HL-60/S4 (cell line): ENCODE measurements around the gene AZI2.

Experiments used
- in situ Hi-C: fragments of 300-500 bp; cut with MboI; formaldehyde crosslinking; loops from 2 replicates; pipeline ENCODE4 v1.14.3; 2022; ENCODE audit warnings: low sequenced_read_pairs

The AZI2 gene, protein sequence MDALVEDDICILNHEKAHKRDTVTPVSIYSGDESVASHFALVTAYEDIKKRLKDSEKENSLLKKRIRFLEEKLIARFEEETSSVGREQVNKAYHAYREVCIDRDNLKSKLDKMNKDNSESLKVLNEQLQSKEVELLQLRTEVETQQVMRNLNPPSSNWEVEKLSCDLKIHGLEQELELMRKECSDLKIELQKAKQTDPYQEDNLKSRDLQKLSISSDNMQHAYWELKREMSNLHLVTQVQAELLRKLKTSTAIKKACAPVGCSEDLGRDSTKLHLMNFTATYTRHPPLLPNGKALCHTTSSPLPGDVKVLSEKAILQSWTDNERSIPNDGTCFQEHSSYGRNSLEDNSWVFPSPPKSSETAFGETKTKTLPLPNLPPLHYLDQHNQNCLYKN

DNA sequence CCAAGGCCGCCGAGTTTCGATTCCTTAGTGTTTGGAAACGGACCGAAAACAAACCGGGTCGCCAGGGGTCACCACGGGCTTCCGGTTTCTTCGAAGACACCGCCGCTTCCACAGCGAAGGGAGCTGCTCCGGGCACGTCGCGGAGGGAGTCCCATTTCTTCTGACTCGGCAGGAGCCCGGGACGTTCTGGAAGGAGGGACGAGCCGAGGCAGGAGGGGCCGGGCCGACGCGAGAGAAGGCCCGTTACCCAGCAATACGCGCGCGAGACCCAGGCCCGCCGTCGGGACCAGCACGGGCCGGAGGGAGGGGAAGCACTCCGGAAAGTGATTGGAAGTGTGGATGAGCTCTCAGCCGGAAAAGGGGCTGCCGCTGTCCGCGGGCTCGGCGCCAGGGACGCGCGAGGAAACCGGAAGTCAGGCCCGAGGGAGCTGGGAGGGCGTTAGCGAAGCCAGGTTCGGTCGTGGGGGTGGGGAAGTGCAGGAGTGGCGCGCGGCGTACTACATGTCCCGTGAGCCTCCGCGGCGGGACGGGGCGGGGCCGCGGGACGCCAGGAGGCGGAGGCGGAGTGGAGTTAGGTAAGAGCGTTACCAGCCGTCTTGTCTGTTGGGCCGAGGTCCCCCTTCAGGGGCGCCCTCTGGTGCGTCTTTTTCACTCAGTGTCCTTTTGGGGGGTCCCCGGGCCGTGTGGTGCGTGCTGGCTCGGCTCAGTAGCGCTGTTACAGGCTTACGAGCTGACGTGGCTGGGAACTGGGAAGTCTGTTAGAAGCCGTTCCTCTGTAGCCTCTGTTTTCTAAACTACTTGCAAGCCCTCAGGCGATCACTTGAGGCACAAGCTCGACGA, at the start of gene AZI2, which contains the start of gene ZCWPW2:
Gene AZI2, minus strand, starts transcription at position 196 of the 840 bp plus-strand sequence. CDS start 8,207 bp downstream, outside the sequence.
Gene ZCWPW2, plus strand, starts transcription at position 93 of the 840 bp plus-strand sequence. CDS start 64,348 bp downstream, outside the sequence.
- in situ Hi-C loops: no loop called here

DNA sequence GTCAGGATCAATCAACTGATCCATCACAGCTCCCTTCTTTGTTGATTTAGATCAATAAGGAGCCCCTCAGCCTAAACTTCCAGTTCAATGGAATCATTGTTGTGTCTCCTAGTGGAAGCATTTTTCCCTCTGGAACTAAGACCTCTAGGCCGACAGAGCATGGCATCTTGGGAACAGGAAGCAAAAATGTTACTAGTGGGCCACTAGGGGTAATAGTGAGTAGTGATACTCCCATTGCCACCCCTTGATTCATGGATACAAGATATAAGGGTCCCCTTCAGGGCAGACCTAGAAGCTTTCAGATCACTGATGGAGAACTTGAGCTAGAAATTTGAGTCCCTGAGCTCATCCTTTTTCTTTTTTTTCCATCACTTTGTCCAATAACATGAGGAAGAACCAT, 40.4 kb upstream of the AZI2 start:
- in situ Hi-C loops: no loop called here

DNA sequence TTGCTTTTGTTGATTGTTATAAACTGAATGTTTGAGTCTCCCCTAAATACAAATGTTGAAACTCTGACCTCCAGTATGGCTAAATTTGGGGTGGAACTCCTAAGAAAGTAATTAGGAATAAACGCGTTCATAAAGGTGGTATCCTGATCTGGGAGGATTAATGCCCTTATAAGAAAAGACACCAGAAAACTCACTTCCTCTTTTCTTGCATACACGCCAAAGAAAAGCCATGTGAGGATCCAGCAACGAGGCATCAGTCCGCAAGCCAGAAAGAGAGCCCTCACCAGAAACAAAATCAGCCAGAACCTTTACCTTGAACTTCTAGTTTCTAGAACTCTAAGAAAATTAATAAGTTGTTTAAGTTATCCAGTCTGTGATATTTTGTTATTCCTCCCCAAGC, 37.4 kb upstream of the AZI2 start:
- in situ Hi-C loops: no loop called here

DNA sequence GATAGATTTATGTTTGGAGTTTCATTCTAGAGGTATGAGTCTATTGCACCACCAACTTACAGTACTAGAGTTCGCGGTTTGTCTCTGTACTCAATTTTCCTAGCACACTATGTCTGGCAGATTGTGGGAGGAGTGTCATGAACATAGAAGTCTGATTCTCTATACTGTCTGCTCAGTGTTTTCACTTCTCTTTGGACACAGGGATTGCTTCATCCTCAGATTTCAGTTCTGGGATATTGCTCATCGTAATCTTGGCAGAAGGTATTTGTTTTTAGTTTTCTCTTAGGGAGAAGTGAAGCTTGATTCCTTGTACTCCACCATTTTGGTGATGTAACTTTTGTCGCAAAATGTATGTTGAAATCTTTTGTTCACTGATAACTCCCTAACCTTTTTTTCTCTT, 27.8 kb upstream of the AZI2 start:
- in situ Hi-C loops: no loop called here

DNA sequence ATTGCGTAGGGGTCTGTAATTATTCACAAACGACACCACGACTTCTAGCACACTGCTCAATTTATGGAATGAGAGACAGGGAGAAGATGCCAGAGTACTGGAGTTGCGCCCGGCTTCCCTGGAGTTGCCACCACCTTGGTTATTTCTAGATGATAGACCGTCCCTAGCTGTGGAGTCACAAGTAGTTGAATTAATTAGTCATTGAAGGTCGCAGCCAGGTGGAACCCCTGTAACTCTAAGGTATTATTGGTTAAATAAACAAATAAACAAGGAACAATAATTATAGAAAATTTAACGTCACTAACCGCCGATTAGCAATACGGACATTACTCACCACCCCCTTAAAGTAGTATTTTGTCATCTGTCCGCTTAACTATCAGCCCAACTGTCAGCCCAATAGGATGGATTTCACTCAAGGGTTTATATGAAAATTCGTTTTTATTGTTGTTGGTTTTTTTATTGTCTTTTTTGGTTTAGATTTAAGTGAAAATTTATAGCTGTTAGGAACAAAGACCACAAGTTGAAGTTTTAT, 911 bp upstream of the AZI2 start:
- in situ Hi-C loops: no loop called here

DNA sequence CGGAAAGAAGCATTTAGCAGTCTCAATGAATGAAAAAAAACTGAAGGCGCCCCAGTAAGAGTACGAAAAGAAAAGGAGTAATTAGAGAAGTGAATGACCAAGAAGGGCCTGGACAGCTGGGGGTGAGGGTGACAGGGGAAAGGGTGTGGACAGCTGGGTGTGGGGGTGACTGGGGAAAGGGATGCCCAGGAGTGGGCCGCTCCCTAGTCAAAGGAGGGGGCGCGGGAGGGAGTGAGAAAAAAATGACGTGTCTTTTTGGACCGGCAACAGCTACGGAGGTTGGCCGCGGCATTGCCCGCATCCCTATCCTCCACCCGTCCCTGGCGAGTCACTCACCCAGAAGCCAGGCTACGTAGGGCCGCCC, 377 bp downstream of the AZI2 start:
- in situ Hi-C loops: no loop called here

DNA sequence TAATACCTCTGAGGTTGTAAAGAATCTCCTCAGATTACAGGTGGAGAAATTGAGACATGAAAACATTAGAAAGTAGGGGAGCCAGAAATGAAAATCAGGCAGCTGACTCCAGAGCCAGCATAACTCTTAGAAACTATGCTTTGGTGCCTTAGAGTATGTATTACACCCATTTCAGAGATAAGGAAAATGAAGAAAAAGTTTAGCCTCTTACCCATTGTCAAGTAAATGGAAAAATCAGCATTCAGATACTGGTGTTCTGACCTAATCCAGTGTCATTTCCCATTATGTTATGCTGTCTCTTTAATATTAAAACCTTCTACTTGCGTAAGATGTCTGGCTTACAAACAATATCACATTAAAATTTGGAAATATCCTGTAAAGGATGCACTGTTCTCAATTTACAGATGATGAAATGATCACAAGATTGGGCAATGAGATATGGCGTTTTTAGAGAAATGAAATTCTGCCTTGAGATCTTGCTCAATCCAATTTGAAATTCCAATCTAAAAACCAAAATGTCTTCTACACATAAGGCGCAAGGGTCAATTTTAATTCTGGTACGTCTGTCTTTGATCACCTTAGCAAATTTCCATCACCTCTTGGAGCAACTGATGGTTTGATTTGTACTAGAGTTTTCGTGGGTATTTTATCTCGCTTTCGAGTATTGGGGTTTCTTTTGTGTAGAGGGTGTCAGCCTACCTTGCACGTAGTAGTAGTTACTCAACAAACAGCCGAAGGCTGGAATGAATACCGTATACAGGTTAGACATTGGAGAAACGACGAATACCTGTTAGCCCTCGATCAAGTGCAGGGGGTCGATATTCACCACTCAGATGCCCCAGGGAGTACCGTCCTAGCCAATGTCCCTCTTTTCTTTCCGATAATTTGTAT, 1.0 kb downstream of the AZI2 start:
- in situ Hi-C loops: no loop called here

DNA sequence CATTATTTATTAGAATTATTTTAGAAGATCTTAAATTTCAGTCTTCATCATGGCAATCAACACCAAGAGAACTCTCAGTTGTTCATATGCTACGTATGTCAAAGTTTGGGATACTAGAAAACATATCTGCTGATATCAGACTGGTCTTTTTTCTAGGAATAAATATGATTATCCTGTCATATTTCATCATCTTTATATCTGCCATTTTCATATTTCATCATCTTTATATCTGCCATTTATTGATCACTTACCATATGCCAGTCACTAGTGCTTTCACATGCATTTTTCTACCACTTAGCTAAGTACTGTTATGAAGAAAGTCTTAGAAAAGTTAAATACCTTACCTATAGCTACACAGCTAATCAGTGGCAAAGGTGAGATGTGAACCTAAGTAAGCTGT, 2.9 kb downstream of the AZI2 start:
- in situ Hi-C loops: no loop called here

DNA sequence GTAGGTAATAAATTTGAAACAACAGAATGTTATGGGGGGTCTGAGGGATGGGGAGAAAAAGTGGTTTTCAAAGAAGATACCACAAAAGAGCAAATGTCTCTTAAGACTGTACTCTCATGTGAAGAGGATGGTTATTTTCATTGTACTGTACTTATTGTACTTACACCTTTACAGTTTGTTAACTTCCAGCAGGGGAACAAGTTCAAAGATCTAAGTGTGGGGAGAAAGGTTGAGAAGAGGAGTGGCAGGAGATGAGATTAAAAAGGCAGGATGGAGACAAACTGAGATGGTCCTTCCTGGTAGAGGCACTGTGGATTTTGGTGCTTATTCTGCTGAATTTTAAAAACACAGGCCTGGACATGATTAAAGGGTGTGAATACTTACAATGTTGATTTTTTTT, 5.5 kb downstream of the AZI2 start:
- in situ Hi-C loops: no loop called here

DNA sequence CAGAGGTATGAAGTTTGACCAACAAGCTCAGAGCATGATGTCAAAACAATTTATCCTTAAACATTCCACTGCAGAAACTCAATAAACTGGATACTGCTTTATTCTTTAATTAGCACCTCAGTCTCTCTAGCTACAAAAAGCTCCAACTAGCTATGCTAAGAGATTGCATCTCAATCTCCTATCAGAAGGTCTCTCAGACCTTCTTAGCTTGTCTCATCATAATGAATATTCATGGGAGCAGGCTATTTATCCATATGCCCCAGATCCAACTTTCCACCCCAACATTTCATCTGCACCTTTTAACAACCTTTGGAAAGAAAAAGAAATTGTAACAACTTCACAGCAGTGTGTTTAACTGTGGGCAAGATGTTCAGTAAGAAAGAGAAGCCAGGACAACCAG, 11.4 kb downstream of the AZI2 start:
- in situ Hi-C loops: no loop called here

DNA sequence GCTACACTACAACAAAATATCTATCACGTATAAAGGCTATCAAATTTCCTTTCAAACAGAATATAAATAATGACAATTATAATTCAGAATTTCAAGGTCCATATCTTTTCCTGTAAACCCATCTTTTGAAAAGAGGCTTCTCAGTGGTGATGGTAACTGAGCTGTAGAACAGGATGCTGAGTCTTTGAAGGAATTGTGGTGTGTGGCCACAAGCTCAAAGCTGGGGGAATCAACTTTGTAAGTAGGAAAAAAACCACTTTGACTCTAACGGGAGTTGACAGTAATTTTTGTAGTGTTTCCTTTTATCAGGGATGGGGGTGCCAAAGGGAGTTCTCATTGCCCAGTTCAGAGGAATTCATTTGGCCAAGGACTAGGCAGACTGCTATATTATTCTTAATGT, 13.4 kb downstream of the AZI2 start:
- in situ Hi-C loops: no loop called here

DNA sequence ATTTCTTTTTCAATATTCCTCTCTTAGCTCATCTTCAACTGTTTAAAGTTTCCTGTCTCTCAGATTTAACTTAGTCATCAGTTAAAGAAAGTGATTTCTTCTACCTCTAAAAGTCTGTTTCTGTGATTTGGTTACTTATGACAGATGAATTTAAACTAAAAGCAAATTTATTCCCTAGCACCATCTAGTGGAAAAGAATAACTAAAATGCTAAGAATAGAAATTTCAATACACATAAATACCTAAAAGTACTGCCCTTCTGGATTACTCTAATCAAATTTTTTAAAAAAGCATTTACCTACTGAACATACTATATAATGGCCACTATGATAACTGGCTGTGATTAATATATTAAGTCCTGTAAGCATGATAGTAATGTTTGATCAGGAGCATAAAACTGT, 14.1 kb downstream of the AZI2 start:
- in situ Hi-C loops: no loop called here

DNA sequence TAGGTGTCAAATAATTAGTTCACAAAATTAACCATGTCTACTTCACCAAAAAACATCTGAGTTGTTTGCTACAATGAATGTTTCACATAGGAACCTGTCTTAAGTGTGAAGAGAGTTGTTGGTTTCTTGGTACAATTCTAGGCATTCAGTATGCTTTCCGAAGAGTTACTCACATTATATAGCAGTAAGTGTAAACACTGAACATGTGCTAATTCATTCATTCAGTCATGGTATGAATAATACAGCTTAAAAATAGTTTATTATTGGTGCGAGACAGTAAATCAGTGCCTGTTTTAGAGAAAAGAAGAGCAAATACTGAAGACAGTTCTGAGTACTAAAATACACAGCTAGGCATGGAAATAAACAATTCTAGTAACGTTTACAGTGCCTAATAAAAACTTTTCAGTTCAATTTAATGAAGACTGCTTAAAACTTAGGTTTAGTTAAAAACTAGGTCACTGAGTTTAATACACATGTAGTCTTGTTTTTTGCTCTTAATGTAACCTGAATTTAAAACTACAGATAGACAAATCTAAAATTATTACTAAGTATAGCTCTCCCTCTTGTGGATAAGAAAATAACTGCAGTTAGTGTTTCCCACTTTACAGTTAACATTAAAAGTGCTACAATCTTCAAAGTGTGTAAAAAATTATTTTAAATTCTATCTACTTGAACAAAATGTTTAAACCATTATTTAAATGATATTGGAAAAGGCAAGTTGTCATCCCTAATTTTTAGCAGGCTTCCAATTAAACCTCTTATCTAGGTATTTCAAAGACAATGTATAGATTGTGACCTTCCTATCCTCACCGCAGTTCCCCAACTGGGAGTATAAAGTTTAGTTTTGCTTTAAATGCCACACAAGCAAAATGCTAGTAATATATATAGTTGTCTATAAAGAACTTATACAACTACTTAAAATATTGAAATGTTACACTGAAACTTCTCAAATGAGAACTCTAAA, 20.2 kb downstream of the AZI2 start:
- in situ Hi-C loops: no loop called here

DNA sequence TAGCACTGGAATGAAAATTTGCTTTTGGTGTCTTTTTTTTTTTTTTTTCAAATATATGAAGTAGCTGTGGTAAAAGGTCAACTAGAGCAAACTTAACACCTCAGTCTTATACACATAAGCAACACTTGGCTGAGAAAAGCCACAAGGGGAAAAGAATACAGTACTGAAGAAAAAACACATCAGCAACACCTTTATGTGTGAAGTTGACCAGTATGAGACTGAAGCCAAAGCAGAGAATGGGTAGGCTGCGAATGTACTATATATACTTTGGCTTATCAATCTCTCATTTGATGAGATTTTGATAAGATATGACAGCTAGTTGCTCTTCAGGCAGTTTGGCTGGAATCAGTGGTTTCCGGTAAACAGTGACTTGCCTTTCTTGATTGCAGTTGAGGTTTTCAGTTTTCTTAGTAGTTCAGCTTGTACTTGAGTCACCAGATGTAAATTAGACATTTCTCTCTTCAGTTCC, 22.1 kb downstream of the AZI2 start:
- in situ Hi-C loops: no loop called here

DNA sequence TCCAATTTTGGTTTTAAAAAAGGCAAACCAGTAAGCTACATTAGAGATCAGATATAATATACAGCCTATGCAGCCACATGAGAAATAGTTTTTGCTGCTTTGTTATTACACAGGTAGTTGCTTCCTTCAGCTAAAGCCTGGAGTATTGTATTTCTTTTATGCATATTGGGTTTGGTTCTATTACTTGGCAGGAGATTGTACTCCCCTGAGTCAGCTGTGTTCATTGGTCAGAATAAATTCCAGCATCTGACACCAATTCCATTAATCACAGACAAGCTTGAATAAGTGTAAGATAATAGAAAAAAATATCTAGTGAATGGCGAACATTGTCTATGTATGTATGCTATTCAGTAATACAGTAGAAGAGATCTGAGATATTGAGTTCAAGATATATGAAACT, 26.2 kb downstream of the AZI2 start:
- in situ Hi-C loops: loop anchor here (25.0 kb wide), 1 partner anchor 610 kb away; the partner anchor contains the start of gene EOMES

DNA sequence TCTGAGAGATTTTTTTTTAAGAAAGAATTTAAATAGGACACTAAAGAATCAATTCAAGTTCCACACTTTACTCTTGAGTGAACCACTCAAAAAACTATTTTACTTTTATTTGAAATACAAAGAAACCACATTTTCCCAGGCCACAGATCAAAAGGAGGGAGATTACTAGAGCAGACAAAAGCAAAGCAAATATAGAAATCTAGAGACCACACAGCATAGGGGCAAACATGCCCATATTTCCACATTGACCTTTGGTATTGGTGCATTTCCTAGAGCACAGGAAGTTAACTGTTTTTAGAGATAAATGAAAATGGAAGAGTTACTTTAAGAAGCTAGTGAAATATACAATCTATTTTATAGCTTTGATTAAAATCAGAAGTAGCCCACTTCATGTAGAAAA, 27.6 kb downstream of the AZI2 start:
- in situ Hi-C loops: loop anchor here (25.0 kb wide), 1 partner anchor 609 kb away; the partner anchor contains the start of gene EOMES

DNA sequence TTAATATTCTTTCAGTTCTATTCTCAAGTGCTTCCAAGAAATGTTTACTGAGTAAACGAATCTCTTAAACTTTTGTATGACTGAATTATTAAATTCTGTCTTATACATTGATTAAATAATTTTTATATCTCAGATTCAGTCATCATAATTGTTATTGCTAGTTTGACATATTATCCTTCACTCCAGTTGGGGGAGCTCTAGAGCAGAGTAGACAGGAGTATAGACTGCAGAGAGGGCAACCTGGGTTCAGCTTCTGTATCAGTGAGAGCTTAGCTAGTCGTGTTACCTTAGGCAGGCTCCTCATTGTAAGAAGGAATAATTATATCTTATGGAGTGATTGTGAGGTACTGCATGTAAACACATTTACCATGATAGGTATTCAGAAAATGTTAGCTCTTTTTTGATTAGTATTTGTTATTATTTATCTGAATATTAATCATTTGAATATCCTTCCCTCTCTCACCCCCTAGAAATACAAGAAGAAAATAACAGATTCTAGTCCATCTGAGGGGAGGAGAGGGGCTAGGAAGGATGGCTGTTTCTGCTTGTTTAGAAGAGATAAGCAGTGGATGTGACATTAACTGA, 31.1 kb downstream of the AZI2 start:
- in situ Hi-C loops: loop anchor here (25.0 kb wide), 1 partner anchor 605 kb away; the partner anchor contains the start of gene EOMES

DNA sequence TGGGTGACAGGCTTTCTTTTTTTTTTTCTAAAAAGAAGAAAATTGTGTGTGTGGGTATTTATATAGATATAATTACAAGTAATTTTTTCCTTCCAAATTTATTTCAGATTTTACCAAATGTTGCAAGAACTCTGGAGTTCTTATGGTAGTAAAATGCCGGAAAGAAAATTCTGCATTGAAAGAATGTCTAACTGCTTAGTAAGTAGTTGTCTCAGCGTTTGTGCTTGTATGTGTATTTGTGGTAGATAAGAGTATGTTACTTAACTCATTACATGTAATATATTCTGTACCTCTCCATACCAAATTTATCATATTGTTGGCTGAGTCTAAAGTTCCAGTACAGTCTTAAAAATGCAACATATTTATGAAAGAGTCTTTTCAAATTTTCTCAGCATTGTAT, 32.4 kb downstream of the AZI2 start:
- in situ Hi-C loops: loop anchor here (25.0 kb wide), 1 partner anchor 604 kb away; the partner anchor contains the start of gene EOMES

DNA sequence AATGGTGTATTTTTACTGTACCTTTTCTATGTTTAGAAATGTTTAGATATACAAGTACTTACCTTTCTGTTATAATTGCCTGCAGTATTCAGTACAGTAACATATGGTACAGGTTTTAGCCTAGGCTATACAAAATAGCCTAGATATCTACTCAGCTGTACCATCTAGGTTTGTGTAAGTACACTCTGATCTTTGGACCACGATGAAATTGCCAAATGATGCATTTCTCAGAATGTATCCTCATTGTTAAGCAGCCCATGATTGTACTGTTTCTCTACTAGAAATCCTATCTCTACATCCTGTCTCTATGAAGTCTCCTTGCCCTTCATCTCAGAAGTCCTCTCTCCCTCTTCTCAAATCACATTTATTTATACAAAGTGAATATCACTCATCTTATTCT, 32.9 kb downstream of the AZI2 start:
- in situ Hi-C loops: loop anchor here (25.0 kb wide), 1 partner anchor 603 kb away; the partner anchor contains the start of gene EOMES
